Measurements from ENCODE around the gene CHD9.
"Not testable (repeated sequence)": the region's sequence is repeated elsewhere in the genome, so short reads cannot be mapped to it uniquely, and the experiment has no call there.

The CHD9 gene

GRCh38 chr16:53211253-53211652 is 156.5 kb downstream of the CHD9 start:
- no peak for DNase-seq

GRCh38 chr16:53212893-53213223 is 158.1 kb downstream of the CHD9 start:
- no peak for DNase-seq

- no peak for DNase-seq
These were observed 158.8 kb downstream of the CHD9 start for GRCh38 chr16:53213542-53213941.

DNA sequence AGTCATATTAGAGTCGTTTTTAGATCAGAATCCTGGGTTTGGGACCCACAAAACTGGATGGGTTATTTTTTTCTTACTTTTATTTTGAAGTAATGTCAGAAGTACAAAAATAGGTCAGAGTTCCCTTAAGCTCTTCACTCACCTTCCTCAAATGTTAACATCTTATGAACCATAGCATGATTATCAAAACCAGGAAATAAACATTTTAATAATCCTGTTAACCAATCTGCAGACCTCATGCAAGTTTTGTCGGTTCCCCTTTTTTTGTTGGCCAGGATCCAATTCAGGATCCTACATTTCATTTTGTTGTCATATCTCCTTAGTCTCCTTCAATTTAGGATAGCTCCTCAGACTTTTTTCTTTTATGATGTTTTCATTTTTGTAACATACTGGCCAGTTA is 162.0 kb downstream of the CHD9 start:
- DNase-seq, result no peak

GRCh38 chr16:53219371-53219770 is 164.6 kb downstream of the CHD9 start:
- no peak for DNase-seq

DNA sequence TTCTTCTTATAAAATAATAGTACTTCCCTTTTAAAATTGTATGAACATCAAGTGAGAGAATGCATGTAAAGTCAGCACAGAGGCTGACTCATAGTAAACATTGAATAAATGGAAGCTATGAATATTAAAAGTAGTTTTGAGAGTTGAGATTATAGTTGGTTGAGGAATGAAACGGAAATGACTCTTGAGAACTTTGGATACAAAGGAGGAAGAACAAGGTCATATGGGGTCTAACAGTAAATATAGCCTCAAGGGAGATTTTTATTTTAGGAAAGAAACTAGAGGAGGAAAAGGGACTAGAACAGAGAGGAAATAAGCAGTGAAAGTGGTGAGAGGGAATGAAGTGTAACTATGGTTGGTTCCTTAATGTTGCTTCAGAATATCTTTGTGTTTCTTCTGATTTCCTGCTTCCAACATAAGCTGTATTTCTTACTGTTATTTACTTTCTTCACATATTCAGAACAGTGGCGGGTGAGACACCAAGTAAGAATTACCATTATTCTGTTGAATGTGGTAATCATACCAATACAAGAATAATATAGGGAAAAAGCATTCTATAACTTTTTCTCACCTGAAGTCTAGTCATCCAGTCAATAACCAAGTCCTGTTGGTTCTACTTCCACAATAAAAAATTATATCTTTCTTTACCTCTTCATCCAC is 165.1 kb downstream of the CHD9 start:
- DNase-seq, result no peak

DNA sequence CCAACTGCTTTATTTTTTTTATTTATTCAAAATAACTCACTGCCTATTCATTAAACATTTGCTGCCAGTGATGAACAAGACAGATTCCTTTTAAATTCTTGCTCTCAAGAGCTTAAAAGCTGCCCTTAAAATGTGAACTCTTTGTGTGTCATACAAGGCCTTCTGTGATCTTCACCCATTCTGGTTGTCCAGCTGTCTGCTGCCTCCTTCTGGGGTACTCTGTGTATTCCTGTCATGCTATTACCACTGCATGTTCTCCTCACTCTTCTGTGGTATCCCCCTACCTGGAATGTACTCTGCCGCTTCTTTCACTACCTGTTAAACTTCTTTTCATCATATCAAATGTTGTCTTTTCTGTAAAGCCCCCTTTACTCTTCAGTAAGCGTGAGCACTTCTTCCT is 165.8 kb downstream of the CHD9 start:
- DNase-seq, result no peak

- DNase-seq, result no peak
These were observed 170.3 kb downstream of the CHD9 start for GRCh38 chr16:53224951-53225533.

DNA sequence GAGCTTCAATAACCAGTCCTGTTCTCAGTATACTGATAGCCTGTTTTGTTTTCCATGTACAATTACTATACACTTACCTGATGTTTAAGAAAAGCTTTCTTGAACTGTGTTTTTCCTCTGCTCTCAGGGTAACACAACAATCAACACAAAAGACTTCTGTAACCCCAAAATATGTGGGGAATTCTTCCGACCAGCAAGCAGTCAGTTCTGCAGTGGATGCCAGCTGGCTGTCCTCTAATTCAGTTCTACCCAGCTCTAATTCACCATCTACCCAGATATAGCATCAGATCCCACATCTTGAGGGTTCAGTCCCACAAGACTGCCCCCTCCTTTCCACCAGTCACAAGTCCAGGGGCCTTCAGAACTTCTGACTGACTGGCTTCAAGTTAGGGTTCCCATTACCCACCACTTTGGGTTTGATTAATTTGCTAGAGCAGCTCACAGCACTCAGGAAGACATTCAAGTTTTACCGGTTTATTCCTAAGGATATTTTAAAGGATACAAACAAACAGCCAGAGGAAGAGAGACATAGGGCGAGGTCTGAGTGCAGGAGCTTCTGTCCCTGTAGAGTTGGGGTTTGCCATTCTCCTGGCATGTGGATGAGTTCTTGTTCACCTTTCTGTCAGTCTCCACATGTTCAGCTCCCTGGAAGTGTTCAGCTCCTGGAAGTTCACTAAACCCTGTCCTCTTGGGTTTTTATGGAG is 178.2 kb downstream of the CHD9 start:
- DNase-seq, result no peak

GRCh38 chr16:53234836-53235235 is 180.0 kb downstream of the CHD9 start:
- no peak for DNase-seq

- no peak for DNase-seq
These were observed 181.1 kb downstream of the CHD9 start for GRCh38 chr16:53235851-53236250.

DNA sequence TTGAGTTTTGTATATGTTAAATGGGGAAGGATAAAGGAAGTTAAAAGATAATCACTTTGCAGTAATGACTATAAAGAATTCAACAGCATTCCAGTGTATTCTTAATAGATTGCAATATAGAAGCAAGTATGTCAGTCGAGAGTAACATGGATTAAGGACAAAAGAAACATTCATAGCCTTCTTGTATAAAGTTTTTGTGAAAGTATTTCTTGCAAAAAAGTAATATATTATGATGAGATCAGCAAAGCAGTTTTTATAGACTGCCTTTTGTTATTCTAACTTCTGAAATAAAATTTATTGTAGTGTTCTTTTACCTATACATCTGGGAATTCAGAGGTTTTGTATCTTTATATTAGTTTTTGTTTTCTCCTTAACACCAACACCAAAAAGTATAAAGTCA is 194.5 kb downstream of the CHD9 start:
- no peak for DNase-seq

DNA sequence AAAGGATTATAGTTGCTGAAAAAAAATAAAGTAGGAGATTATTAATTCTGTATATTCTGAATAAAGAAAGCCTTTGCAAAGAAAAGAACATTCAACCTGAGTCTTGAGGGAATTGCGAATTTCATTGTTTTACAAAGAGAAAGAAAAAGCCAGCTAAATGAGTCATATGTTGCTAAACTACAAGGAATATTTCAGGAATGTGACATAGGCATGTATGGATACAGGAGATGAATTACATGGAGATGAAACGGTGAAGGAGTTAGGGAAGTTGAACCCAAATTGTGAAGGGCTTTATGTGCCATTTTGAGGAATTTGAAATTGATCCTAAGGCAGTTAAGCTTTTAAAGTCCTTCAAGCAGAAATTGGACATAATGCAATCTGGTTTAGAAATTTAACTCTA is 202.2 kb downstream of the CHD9 start:
- DNase-seq, result no peak

GRCh38 chr16:53258809-53259208 is 204.0 kb downstream of the CHD9 start:
- DNase-seq, result no peak

DNA sequence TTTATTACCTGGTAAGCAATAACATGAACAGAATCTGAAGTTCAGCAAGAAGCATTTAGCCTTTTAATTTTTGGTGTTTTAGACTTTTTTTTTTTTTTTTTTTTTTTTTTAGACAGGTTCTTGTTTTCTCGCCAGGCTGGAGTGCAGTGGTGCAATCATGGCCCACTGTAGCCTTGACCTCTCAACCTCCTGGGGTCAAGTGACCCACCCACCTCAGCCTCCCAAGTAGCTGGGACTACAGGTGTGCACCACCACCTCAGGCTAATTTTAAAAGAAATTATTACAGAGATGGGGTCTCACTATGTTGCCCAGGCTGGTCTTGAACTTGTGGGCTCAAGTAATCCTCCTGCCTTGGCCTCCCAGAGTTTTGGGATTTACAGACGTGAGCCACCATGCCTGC is 206.5 kb downstream of the CHD9 start:
- DNase-seq, result no peak

DNA sequence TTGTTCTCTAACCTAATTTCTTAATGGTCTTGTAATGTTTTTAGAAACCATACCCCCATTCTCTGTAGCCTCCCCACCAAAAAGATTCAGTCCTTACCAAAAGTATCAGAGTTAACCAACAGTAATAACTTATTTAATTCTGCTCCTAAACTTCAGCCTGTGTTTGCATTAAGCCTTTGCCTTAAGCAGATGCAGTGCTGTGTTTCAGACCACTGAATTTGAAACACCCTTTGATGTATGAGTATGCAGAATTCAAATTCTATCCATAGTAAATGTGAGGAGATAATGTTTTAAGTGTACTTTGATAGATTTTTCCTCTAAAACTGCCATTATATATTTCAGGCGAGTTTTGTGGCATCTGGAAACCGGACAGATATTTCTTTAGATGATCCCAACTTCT is 207.9 kb downstream of the CHD9 start:
- no peak for DNase-seq

GRCh38 chr16:53266156-53266555 is 211.4 kb downstream of the CHD9 start:
- DNase-seq, result no peak

DNA sequence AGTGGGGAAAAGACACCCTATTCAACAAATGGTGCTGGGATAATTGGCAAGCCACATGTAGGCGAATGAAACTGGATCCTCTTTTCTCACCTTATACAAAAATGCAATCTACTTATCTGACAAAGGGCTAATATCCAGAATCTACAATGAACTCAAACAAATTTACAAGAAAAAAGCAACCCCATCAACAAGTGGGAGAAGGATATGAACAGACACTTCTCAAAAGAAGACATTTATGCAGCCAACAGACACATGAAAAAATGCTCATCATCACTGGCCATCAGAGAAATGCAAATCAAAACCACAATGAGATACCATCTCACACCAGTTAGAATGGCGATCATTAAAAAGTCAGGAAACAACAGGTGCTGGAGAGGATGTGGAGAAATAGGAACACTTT is 223.7 kb downstream of the CHD9 start:
- DNase-seq, result not testable (repeated sequence)

DNA sequence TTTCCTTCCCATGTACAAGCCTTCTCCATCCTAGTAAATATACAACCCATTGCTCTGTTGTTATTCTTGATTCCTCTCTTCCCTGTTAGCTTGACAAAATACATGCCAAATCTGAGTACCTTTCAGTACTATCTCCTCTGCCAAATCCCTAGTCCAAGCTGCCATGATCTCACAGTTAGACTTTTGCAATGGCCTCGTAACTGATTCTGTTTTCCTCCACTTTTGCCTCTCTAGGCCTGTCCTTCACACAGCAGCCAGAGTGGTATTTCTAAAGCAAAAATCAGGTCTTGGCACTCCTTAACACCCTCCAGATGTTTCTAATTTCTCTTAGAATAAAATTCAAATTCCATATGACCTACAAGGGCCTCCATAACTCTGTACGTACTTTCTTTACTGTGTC is 226.5 kb downstream of the CHD9 start:
- no peak for DNase-seq

GRCh38 chr16:53281859-53282258 is 227.1 kb downstream of the CHD9 start:
- DNase-seq, result no peak

DNA sequence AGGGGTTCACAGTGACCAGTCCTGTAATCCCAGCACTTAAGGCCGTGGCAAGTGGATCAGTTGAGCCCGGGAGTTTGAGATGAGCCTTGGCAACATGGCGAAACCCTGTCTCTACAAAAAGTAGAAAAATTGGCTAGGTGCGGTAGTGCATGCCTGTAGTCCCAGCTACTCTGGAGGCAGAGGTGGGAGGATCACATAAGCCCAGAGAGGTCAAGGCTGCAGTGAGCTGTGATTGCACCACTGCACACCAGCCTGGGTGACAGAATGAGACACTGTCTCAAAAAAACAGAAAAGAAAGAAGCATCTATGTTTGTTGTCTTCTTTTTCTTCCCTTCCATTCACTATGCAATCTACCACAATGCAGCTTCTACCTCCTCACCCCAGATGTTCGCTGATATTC is 227.5 kb downstream of the CHD9 start:
- DNase-seq, result no peak

DNA sequence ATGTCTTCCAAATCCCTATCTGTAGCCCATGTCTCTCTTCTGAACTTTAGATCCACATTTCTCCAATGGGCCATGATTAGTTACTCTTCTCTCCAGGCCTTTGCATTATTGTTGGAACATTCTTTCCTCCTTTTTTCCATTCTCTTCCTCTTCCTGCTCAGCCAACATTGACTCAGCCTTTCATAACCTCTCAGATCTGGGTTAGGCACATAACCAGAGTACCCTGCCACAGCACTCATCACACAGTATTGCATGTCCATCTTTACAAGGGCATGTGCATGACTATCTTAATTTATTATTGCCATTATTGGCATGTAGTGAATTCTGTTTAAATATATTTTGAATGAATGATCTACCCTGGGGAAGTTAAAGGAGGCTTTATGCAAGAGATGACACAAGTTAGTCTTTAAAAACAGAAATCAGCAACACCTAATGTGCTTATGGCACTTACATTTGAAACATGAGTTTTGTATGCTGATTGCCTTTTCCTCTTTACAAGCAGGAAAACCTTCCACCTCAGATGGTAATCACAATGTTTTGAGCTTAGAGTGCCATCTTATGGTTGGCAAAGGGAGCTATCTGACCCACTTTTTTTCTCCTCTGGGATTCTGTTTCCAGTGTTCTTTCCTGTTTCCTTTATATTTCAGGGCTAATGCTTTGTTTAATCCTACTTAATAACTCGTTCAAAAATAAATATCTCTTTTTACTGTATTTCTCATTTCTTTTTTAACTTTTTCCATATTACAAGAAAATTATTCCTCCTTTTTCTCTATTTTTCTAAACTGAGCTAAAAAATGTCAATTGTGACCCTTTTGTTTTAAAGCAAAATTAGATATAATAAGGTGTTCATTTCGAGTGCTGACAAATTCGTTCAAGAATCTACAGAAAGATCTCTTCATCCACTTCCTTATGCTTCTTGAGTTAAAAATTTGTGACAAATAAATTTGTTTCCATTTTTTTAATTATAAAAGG is 228.5 kb downstream of the CHD9 start:
- no peak for DNase-seq

DNA sequence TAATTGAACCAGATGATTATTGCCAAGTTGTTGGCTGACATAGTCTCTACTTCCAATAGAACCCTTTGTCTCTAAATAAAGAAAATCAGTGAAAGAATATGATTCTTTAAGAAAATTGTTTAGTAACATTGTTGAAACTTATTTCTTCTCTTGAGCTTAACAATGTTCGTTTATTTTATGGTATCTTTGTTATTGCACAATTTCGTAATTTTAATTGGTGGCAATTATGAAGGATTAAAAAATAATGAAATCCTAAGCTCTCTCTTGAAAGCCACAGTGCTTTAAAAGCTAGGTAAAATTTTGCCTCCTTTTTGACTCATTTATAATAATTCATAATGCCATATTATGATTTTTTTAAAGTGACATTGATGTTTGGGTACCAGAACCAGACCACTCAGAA is 230.4 kb downstream of the CHD9 start:
- no peak for DNase-seq

GRCh38 chr16:53290520-53290919 is 235.7 kb downstream of the CHD9 start:
- no peak for DNase-seq

Measured in amniotic stem cell (primary cell).